Activated CD8-positive, alpha-beta memory T cell treated with anti-CD3 and anti-CD28 coated beads, Interleukin-2, amount 10 ng/mL, durations not matched to agents 7 days and 5 days (primary cell): ENCODE data around the gene GRIN2A. TPM values are rescaled to one million over a fixed set of nuclear protein-coding genes. Genes with fewer than 3 reads are reported as not detected.

ENCODE experiments used
- ATAC-seq: fragments of 150-1000 bp; cut with Tn5 transposase; one replicate; pipeline ENCODE4 v1.10.0; 2021; ENCODE audit warnings: moderate library complexity
- CTCF ChIA-PET: fragments of 350-600 bp; sonication (Branson Sonifier 250); formaldehyde crosslinking; loops from one replicate; lab custom pipeline; 2021; ENCODE audit warnings: antibody characterized with exemption; lab: Charles Lee
- DNase-seq: peaks from one replicate; pipeline ENCODE4 v3.0.0-alpha.2; 2020
- H3K27ac Mint-ChIP-seq: one replicate; pipeline ENCODE4 v1.8.0; 2021; ENCODE audit warnings: mild to moderate bottlenecking, mixed read lengths
- H3K27me3 Mint-ChIP-seq: one replicate; pipeline ENCODE4 v1.8.0; 2021; ENCODE audit warnings: mixed read lengths
- H3K36me3 Mint-ChIP-seq: one replicate; pipeline ENCODE4 v1.8.0; 2021; ENCODE audit warnings: mild to moderate bottlenecking, mixed read lengths
- H3K4me1 Mint-ChIP-seq: one replicate; pipeline ENCODE4 v1.8.0; 2021; ENCODE audit warnings: mixed read lengths
- H3K4me3 Mint-ChIP-seq: one replicate; pipeline ENCODE4 v1.8.0; 2021; ENCODE audit warnings: mild to moderate bottlenecking, moderate library complexity, mixed read lengths
- H3K9me3 Mint-ChIP-seq: one replicate; pipeline ENCODE4 v1.8.0; 2022; ENCODE audit warnings: low read depth, mixed read lengths
- total RNA-seq, 2 experiments: library from RNA; stranded (reverse); gene quantifications; one replicate each; pipeline ENCODE4 v1.2.3, GENCODE V29; 2021

GRIN2A gene
- total RNA-seq, 2 experiments from 2014 or later, result not detected

GRCh38 chr16:9787717-9788116 is 394.5 kb downstream of the GRIN2A start:
- Mint-ChIP-seq H3K36me3 (no peaks in the 10 kb centered on the region), H3K4me1 (no peaks in the 10 kb centered on the region), H3K4me3 (no peak overlapping the region), H3K27me3 (no peaks in the 10 kb centered on the region), H3K27ac (no peak overlapping the region), H3K9me3 (no peaks in the 10 kb centered on the region)
- ATAC-seq, result no peak
- DNase-seq, result no peak
- CTCF ChIA-PET, result no interaction called here

GRCh38 chr16:9780831-9781230 is 401.4 kb downstream of the GRIN2A start:
- Mint-ChIP-seq H3K36me3 (no peaks in the 10 kb centered on the region), H3K4me3 (no peak overlapping the region), H3K4me1 (no peaks in the 10 kb centered on the region), H3K9me3 (peaks cover 2% of the 10 kb centered on the region), H3K27me3 (no peaks in the 10 kb centered on the region), H3K27ac (no peak overlapping the region)
- CTCF ChIA-PET, result no interaction called here
- DNase-seq (no peak), ATAC-seq (no peak)

- CTCF ChIA-PET, result no interaction called here
- no peaks in the 10 kb centered on the region for H3K36me3 Mint-ChIP-seq
- no peaks in the 10 kb centered on the region for H3K27me3 Mint-ChIP-seq
- no peak for ATAC-seq
- DNase-seq, result no peak
- no peak overlapping the region for H3K27ac Mint-ChIP-seq
- no peak overlapping the region for H3K4me3 Mint-ChIP-seq
- H3K4me1 Mint-ChIP-seq, result no peaks in the 10 kb centered on the region
- H3K9me3 Mint-ChIP-seq, result peaks cover 3% of the 10 kb centered on the region
Measured at GRCh38 chr16:9778849-9779248, 403.4 kb downstream of the GRIN2A start.

DNA sequence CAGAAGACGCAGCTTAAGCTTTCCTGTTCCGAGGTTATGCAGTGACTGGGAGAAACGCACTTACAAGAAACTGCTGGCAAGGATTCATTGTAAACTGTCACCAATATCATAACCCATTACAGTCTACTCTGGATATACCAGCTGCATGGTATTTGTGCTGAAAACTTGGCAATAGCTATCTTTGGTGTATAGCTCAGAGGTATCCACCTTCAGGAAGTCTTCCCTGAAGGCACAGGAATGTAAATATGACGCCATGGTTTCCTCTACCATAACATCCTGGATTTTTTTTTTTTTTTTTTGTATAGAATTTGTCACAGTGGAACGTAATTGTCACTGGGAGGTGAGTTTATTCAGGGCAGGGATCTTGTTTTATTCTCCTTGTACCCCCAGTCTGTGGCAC is 406.2 kb downstream of the GRIN2A start:
- Mint-ChIP-seq H3K9me3 (peaks cover 3% of the 10 kb centered on the region), H3K27me3 (no peaks in the 10 kb centered on the region), H3K27ac (no peak overlapping the region), H3K4me3 (no peak overlapping the region), H3K36me3 (no peaks in the 10 kb centered on the region), H3K4me1 (no peaks in the 10 kb centered on the region)
- CTCF ChIA-PET, result no interaction called here
- no peak for DNase-seq
- no peak for ATAC-seq

DNA sequence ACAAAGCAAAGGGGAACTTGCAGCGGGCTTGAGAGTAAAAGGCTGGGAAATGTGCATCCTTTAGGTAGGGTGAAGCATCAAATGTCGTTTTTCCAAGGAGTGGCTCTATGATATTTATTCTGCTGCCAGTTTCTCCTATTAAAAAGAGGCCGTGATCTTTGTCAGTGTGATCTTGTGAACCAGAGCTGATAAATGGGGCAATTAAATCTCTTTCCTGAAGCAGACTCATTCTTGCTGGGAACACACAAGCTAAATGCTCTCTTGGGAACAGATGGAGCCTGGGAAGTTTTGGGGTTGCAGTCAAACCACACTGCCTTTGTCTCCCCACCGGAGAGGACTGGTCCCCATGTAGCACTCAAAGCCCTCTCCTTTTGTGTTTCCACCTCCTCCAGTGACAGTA is 408.9 kb downstream of the GRIN2A start:
- Mint-ChIP-seq H3K36me3 (no peaks in the 10 kb centered on the region), H3K27me3 (no peaks in the 10 kb centered on the region), H3K4me3 (no peak overlapping the region), H3K9me3 (peaks cover 3% of the 10 kb centered on the region), H3K4me1 (no peaks in the 10 kb centered on the region), H3K27ac (no peak overlapping the region)
- CTCF ChIA-PET, result no interaction called here
- no peak for DNase-seq
- no peak for ATAC-seq

DNA sequence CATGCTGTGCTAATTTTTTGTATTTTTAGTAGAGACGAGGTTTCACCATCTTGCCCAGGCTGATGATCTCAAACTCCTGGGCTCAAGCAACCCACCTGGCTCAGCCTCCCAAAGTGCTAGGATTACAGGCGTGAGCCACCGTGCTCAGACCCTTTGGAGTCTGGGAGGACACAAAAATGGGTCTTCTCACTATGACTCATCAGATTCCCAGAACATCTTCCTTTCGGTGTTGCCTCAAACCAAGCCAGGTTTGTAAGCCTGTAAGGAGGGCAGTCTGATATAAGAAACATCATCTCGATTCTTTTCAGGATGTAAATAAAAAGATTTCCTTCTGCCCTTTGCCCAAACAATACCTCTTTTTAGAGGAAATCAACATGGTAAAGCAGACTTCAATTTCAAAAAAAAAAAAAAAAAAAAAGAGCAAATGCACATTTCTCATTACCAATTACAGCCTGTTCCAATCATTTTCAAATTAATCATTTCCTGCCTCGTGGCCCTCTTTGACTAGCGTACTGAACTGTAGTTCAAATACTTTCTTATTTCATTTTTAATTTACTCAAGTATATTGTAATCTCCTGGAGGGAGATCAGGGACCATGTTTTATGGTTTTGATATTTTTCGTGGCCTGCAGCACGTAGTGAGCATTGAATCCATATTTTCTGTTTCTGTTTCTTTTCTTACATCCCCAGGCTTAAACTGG is 409.6 kb downstream of the GRIN2A start:
- no peaks in the 10 kb centered on the region for H3K36me3 Mint-ChIP-seq
- ATAC-seq, result no peak
- no peaks in the 10 kb centered on the region for H3K27me3 Mint-ChIP-seq
- peaks cover 2% of the 10 kb centered on the region for H3K9me3 Mint-ChIP-seq
- CTCF ChIA-PET, result no interaction called here
- H3K4me1 Mint-ChIP-seq, result no peaks in the 10 kb centered on the region
- no peak overlapping the region for H3K27ac Mint-ChIP-seq
- no peak for DNase-seq
- H3K4me3 Mint-ChIP-seq, result no peak overlapping the region

GRCh38 chr16:9766891-9767290 is 415.3 kb downstream of the GRIN2A start:
- H3K36me3 Mint-ChIP-seq, result no peaks in the 10 kb centered on the region
- H3K4me1 Mint-ChIP-seq, result no peaks in the 10 kb centered on the region
- CTCF ChIA-PET, result no interaction called here
- ATAC-seq (no peak), DNase-seq (no peak)
- H3K9me3 Mint-ChIP-seq, result peaks cover 2% of the 10 kb centered on the region
- no peak overlapping the region for H3K4me3 Mint-ChIP-seq
- H3K27ac Mint-ChIP-seq, result no peak overlapping the region
- H3K27me3 Mint-ChIP-seq, result no peaks in the 10 kb centered on the region

GRCh38 chr16:9763505-9763904 is 418.7 kb downstream of the GRIN2A start:
- CTCF ChIA-PET, result no interaction called here
- Mint-ChIP-seq H3K4me1 (no peaks in the 10 kb centered on the region), H3K9me3 (peaks cover 5% of the 10 kb centered on the region), H3K27ac (no peak overlapping the region), H3K27me3 (no peaks in the 10 kb centered on the region), H3K4me3 (no peak overlapping the region), H3K36me3 (no peaks in the 10 kb centered on the region)
- ATAC-seq, result no peak
- DNase-seq, result no peak

GRCh38 chr16:9761870-9762269 is 420.4 kb downstream of the GRIN2A start:
- CTCF ChIA-PET, result no interaction called here
- Mint-ChIP-seq H3K4me3 (no peak overlapping the region), H3K36me3 (no peaks in the 10 kb centered on the region), H3K4me1 (no peaks in the 10 kb centered on the region), H3K27me3 (no peaks in the 10 kb centered on the region), H3K27ac (no peak overlapping the region), H3K9me3 (peaks cover 5% of the 10 kb centered on the region)
- no peak for ATAC-seq
- no peak for DNase-seq

- no peaks in the 10 kb centered on the region for H3K27me3 Mint-ChIP-seq
- ATAC-seq (no peak), DNase-seq (no peak)
- no peak overlapping the region for H3K4me3 Mint-ChIP-seq
- H3K4me1 Mint-ChIP-seq, result no peaks in the 10 kb centered on the region
- H3K36me3 Mint-ChIP-seq, result no peaks in the 10 kb centered on the region
- H3K9me3 Mint-ChIP-seq, result peaks cover 5% of the 10 kb centered on the region
- H3K27ac Mint-ChIP-seq, result no peak overlapping the region
- CTCF ChIA-PET, result interaction anchor here (0.7 kb wide), 1 partner anchor 732 kb away, joined by 4 read pairs; no protein-coding TSS in a partner anchor
Measured at GRCh38 chr16:9757687-9758086, 424.5 kb downstream of the GRIN2A start.

GRCh38 chr16:9756434-9756833 is 425.8 kb downstream of the GRIN2A start:
- CTCF ChIA-PET, result no interaction called here
- H3K27ac Mint-ChIP-seq, result no peak overlapping the region
- no peak for DNase-seq
- H3K27me3 Mint-ChIP-seq, result no peaks in the 10 kb centered on the region
- no peaks in the 10 kb centered on the region for H3K4me1 Mint-ChIP-seq
- H3K36me3 Mint-ChIP-seq, result no peaks in the 10 kb centered on the region
- no peaks in the 10 kb centered on the region for H3K9me3 Mint-ChIP-seq
- ATAC-seq, result no peak
- H3K4me3 Mint-ChIP-seq, result no peak overlapping the region

GRCh38 chr16:9755081-9755480 is 427.1 kb downstream of the GRIN2A start:
- Mint-ChIP-seq H3K36me3 (no peaks in the 10 kb centered on the region), H3K4me3 (no peak overlapping the region), H3K27ac (no peak overlapping the region), H3K9me3 (no peaks in the 10 kb centered on the region), H3K27me3 (no peaks in the 10 kb centered on the region), H3K4me1 (no peaks in the 10 kb centered on the region)
- no peak for DNase-seq
- CTCF ChIA-PET, result no interaction called here
- ATAC-seq, result no peak

DNA sequence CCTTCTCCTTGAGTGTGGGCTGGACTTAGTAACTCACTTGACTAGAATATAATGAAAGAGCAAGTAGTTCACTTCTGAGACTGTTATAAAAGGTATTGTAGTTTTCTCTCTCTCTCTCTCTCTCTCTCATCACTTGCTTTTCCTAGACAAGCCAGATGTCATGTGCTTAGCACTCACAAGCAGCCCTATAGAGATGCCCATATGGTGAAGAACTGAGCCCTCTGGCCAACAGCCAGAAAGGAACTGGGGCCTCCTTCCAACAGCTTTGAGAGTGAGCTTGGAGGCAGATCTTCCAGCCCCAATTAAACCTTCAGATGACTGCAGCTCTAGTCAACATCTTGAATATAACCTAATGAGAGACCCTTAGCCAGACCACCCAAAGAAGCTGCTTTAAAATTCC is 440.5 kb downstream of the GRIN2A start:
- Mint-ChIP-seq H3K27me3 (no peaks in the 10 kb centered on the region), H3K36me3 (no peaks in the 10 kb centered on the region), H3K4me1 (no peaks in the 10 kb centered on the region), H3K4me3 (no peak overlapping the region), H3K9me3 (peaks cover 3% of the 10 kb centered on the region), H3K27ac (no peak overlapping the region)
- DNase-seq (no peak), ATAC-seq (no peak)
- CTCF ChIA-PET, result no interaction called here

- Mint-ChIP-seq H3K9me3 (peaks cover 3% of the 10 kb centered on the region), H3K4me3 (no peak overlapping the region), H3K36me3 (no peaks in the 10 kb centered on the region), H3K4me1 (no peaks in the 10 kb centered on the region), H3K27me3 (no peaks in the 10 kb centered on the region), H3K27ac (no peak overlapping the region)
- CTCF ChIA-PET, result no interaction called here
- no peak for DNase-seq
- no peak for ATAC-seq
Measured at GRCh38 chr16:9739301-9739700, 442.9 kb downstream of the GRIN2A start.

- ATAC-seq (no peak), DNase-seq (no peak)
- CTCF ChIA-PET, result no interaction called here
- H3K4me1 Mint-ChIP-seq, result no peaks in the 10 kb centered on the region
- H3K9me3 Mint-ChIP-seq, result peaks cover 3% of the 10 kb centered on the region
- H3K4me3 Mint-ChIP-seq, result no peak overlapping the region
- no peaks in the 10 kb centered on the region for H3K27me3 Mint-ChIP-seq
- no peaks in the 10 kb centered on the region for H3K36me3 Mint-ChIP-seq
- no peak overlapping the region for H3K27ac Mint-ChIP-seq
Measured at GRCh38 chr16:9738690-9739089, 443.5 kb downstream of the GRIN2A start.
